ENCODE measurements around the gene EPN3.

EPN3 gene

GRCh38 chr17:50535407-50535806 lies 2.9 kb downstream of the EPN3 start:
- H3K4me3 ChIP-seq (ENCODE audit: low read depth, low read length), result no peak overlapping the region
- H3K36me3 ChIP-seq (ENCODE audit: control insufficient read depth in 1 of 2, insufficient read depth in 2 of 2, low read length in 2 of 2), result peaks cover 32 to 39% of the 10 kb centered on the region in 2 experiments
- no peak overlapping the region for H2BK5ac ChIP-seq (ENCODE audit: low read depth, low read length, poor library complexity)
- no peak overlapping the region for H3K4me2 ChIP-seq (ENCODE audit: low read length)
- no peaks in the 10 kb centered on the region for H3K9me3 ChIP-seq (ENCODE audit: insufficient read depth, low read depth, low read length)
- no peak overlapping the region for H3K27ac ChIP-seq (ENCODE audit: low read depth, low read length)
- peaks cover 5% of the 10 kb centered on the region for H3K79me2 ChIP-seq (ENCODE audit: control insufficient read depth, insufficient read depth, low read length, poor library complexity)
- H3K4ac ChIP-seq (ENCODE audit: low read depth, low read length), result no peak overlapping the region
- no peak overlapping the region for H2BK12ac ChIP-seq (ENCODE audit: low read length)
- H3K27me3 ChIP-seq (ENCODE audit: insufficient read depth, low read length), result no peaks in the 10 kb centered on the region
- no peak overlapping the region for H4K91ac ChIP-seq (ENCODE audit: low read depth, low read length)
- peaks cover 35 to 38% of the 10 kb centered on the region in 2 experiments for H3K4me1 ChIP-seq (ENCODE audit: control insufficient read depth in 1 of 2, insufficient read depth in 2 of 2, low read length in 2 of 2)
- H3K23ac ChIP-seq (ENCODE audit: low read length), result no peak overlapping the region
- H4K12ac ChIP-seq (ENCODE audit: low read depth, low read length), result no peak overlapping the region
- no peak overlapping the region for H4K8ac ChIP-seq (ENCODE audit: low read depth, low read length)
- no peak overlapping the region for H3K18ac ChIP-seq (ENCODE audit: low read length)
- no peak overlapping the region for H2AFZ ChIP-seq (ENCODE audit: insufficient read depth, low read length, poor library complexity)
- no peak overlapping the region for H3K9ac ChIP-seq (ENCODE audit: low read length)
- no peak overlapping the region for H2BK120ac ChIP-seq (ENCODE audit: insufficient read depth, low read length, poor library complexity)
- peaks cover 22% of the 10 kb centered on the region for H3K79me1 ChIP-seq (ENCODE audit: low read length)
- no peak overlapping the region for H2AK5ac ChIP-seq (ENCODE audit: low read length)
- no peak for DNase-seq
- H3K14ac ChIP-seq (ENCODE audit: low read length), result no peak overlapping the region
- WGBS (ENCODE audit: extremely low coverage, insufficient coverage, insufficient read length), result no CpG with 5 or more reads among the region's 7 CpGs

GRCh38 chr17:50536683-50537646 lies 4.4 kb downstream of the EPN3 start:
- no peaks in the 10 kb centered on the region for H3K27me3 ChIP-seq (ENCODE audit: insufficient read depth, low read length)
- no peak overlapping the region for H4K12ac ChIP-seq (ENCODE audit: low read depth, low read length)
- H2AFZ ChIP-seq (ENCODE audit: insufficient read depth, low read length, poor library complexity), result no peak overlapping the region
- H3K79me2 ChIP-seq (ENCODE audit: control insufficient read depth, insufficient read depth, low read length, poor library complexity), result peaks cover 6% of the 10 kb centered on the region
- H3K23ac ChIP-seq (ENCODE audit: low read length), result no peak overlapping the region
- no peak overlapping the region for H3K18ac ChIP-seq (ENCODE audit: low read length)
- no peak overlapping the region for H3K4ac ChIP-seq (ENCODE audit: low read depth, low read length)
- no peak overlapping the region for H2BK120ac ChIP-seq (ENCODE audit: insufficient read depth, low read length, poor library complexity)
- H3K9ac ChIP-seq (ENCODE audit: low read length), result no peak overlapping the region
- no peak overlapping the region for H3K27ac ChIP-seq (ENCODE audit: low read depth, low read length)
- H3K4me1 ChIP-seq (ENCODE audit: control insufficient read depth in 1 of 2, insufficient read depth in 2 of 2, low read length in 2 of 2), result peaks cover 35 to 39% of the 10 kb centered on the region in 2 experiments
- DNase-seq, result no peak
- H4K91ac ChIP-seq (ENCODE audit: low read depth, low read length), result no peak overlapping the region
- no peak overlapping the region for H4K8ac ChIP-seq (ENCODE audit: low read depth, low read length)
- H2BK5ac ChIP-seq (ENCODE audit: low read depth, low read length, poor library complexity), result no peak overlapping the region
- no CpG with 5 or more reads among the region's 45 CpGs for WGBS (ENCODE audit: extremely low coverage, insufficient coverage, insufficient read length)
- H2BK12ac ChIP-seq (ENCODE audit: low read length), result no peak overlapping the region
- peaks cover 28% of the 10 kb centered on the region for H3K79me1 ChIP-seq (ENCODE audit: low read length)
- no peak overlapping the region for H3K4me3 ChIP-seq (ENCODE audit: low read depth, low read length)
- H3K4me2 ChIP-seq (ENCODE audit: low read length), result no peak overlapping the region
- H3K36me3 ChIP-seq (ENCODE audit: control insufficient read depth in 1 of 2, insufficient read depth in 2 of 2, low read length in 2 of 2), result peaks cover 40 to 42% of the 10 kb centered on the region in 2 experiments
- H3K9me3 ChIP-seq (ENCODE audit: insufficient read depth, low read depth, low read length), result no peaks in the 10 kb centered on the region
- no peak overlapping the region for H2AK5ac ChIP-seq (ENCODE audit: low read length)
- H3K14ac ChIP-seq (ENCODE audit: low read length), result no peak overlapping the region

- no peak overlapping the region for H4K8ac ChIP-seq (ENCODE audit: low read depth, low read length)
- WGBS (ENCODE audit: extremely low coverage, insufficient coverage, insufficient read length), result no CpG with 5 or more reads among the region's 20 CpGs
- H3K27ac ChIP-seq (ENCODE audit: low read depth, low read length), result no peak overlapping the region
- H3K4me3 ChIP-seq (ENCODE audit: low read depth, low read length), result no peak overlapping the region
- no peak overlapping the region for H4K12ac ChIP-seq (ENCODE audit: low read depth, low read length)
- no peak overlapping the region for H3K4me2 ChIP-seq (ENCODE audit: low read length)
- no peak overlapping the region for H3K23ac ChIP-seq (ENCODE audit: low read length)
- H4K91ac ChIP-seq (ENCODE audit: low read depth, low read length), result no peak overlapping the region
- H2BK12ac ChIP-seq (ENCODE audit: low read length), result no peak overlapping the region
- H3K9me3 ChIP-seq (ENCODE audit: insufficient read depth, low read depth, low read length), result no peaks in the 10 kb centered on the region
- H2AK5ac ChIP-seq (ENCODE audit: low read length), result no peak overlapping the region
- H3K79me1 ChIP-seq (ENCODE audit: low read length), result peaks cover 22% of the 10 kb centered on the region
- peaks cover 40 to 42% of the 10 kb centered on the region in 2 experiments for H3K36me3 ChIP-seq (ENCODE audit: control insufficient read depth in 1 of 2, insufficient read depth in 2 of 2, low read length in 2 of 2)
- H3K4me1 ChIP-seq (ENCODE audit: control insufficient read depth in 1 of 2, insufficient read depth in 2 of 2, low read length in 2 of 2), result peaks cover 37% of the 10 kb centered on the region in 2 experiments
- no peak overlapping the region for H3K18ac ChIP-seq (ENCODE audit: low read length)
- no peaks in the 10 kb centered on the region for H3K27me3 ChIP-seq (ENCODE audit: insufficient read depth, low read length)
- H3K14ac ChIP-seq (ENCODE audit: low read length), result no peak overlapping the region
- H2BK120ac ChIP-seq (ENCODE audit: insufficient read depth, low read length, poor library complexity), result no peak overlapping the region
- H2BK5ac ChIP-seq (ENCODE audit: low read depth, low read length, poor library complexity), result no peak overlapping the region
- H3K9ac ChIP-seq (ENCODE audit: low read length), result no peak overlapping the region
- H3K4ac ChIP-seq (ENCODE audit: low read depth, low read length), result no peak overlapping the region
- no peak for DNase-seq
- H2AFZ ChIP-seq (ENCODE audit: insufficient read depth, low read length, poor library complexity), result no peak overlapping the region
- H3K79me2 ChIP-seq (ENCODE audit: control insufficient read depth, insufficient read depth, low read length, poor library complexity), result peaks cover 3% of the 10 kb centered on the region
These were observed 5.4 kb downstream of the EPN3 start for GRCh38 chr17:50537721-50538548.

- WGBS (ENCODE audit: extremely low coverage, insufficient coverage, insufficient read length), result no CpG with 5 or more reads among the region's 20 CpGs
- Histone ChIP-seq H3K4me1 (ENCODE audit: control insufficient read depth in 1 of 2, insufficient read depth in 2 of 2, low read length in 2 of 2) (peaks cover 33 to 34% of the 10 kb centered on the region in 2 experiments), H3K36me3 (ENCODE audit: control insufficient read depth in 1 of 2, insufficient read depth in 2 of 2, low read length in 2 of 2) (peaks cover 40 to 42% of the 10 kb centered on the region in 2 experiments)
These were observed 6.2 kb downstream of the EPN3 start for GRCh38 chr17:50538549-50539410.

More at GRCh38 chr17:50538549-50539410, 6.2 kb downstream of the EPN3 start:
- DNase-seq, result peak; percentile 33 to 36
- H4K12ac ChIP-seq (ENCODE audit: low read depth, low read length), result no peak overlapping the region
- peaks cover 19% of the 10 kb centered on the region for H3K79me1 ChIP-seq (ENCODE audit: low read length)
- peaks cover 2% of the 10 kb centered on the region for H3K79me2 ChIP-seq (ENCODE audit: control insufficient read depth, insufficient read depth, low read length, poor library complexity)
- H2BK5ac ChIP-seq (ENCODE audit: low read depth, low read length, poor library complexity), result no peak overlapping the region
- H2AFZ ChIP-seq (ENCODE audit: insufficient read depth, low read length, poor library complexity), result no peak overlapping the region
- H4K91ac ChIP-seq (ENCODE audit: low read depth, low read length), result no peak overlapping the region
- H3K4me2 ChIP-seq (ENCODE audit: low read length), result no peak overlapping the region
- no peak overlapping the region for H2AK5ac ChIP-seq (ENCODE audit: low read length)
- H3K4ac ChIP-seq (ENCODE audit: low read depth, low read length), result no peak overlapping the region
- no peak overlapping the region for H3K27ac ChIP-seq (ENCODE audit: low read depth, low read length)
- H4K8ac ChIP-seq (ENCODE audit: low read depth, low read length), result no peak overlapping the region
- no peaks in the 10 kb centered on the region for H3K27me3 ChIP-seq (ENCODE audit: insufficient read depth, low read length)
- no peak overlapping the region for H3K23ac ChIP-seq (ENCODE audit: low read length)
- H3K18ac ChIP-seq (ENCODE audit: low read length), result no peak overlapping the region
- no peak overlapping the region for H3K4me3 ChIP-seq (ENCODE audit: low read depth, low read length)
- no peak overlapping the region for H2BK12ac ChIP-seq (ENCODE audit: low read length)
- H3K9me3 ChIP-seq (ENCODE audit: insufficient read depth, low read depth, low read length), result no peaks in the 10 kb centered on the region
- H2BK120ac ChIP-seq (ENCODE audit: insufficient read depth, low read length, poor library complexity), result no peak overlapping the region
- H3K14ac ChIP-seq (ENCODE audit: low read length), result no peak overlapping the region
- H3K9ac ChIP-seq (ENCODE audit: low read length), result no peak overlapping the region
